GM19452 (cell line): ENCODE results near the gene GALM.
A peak's percentile ranks its signal among the peaks of the same experiment; 100 is the strongest.
"Not testable (repeated sequence)": the region's sequence is repeated elsewhere in the genome, so short reads cannot be mapped to it uniquely, and the experiment has no call there.

ENCODE experiments used
- ATAC-seq: cut with Tn5 transposase; IDR thresholded peaks from one replicate; pipeline ENCODE4 v1.9.1; 2021; ENCODE audit not compliant: unreplicated experiment

GALM gene

DNA sequence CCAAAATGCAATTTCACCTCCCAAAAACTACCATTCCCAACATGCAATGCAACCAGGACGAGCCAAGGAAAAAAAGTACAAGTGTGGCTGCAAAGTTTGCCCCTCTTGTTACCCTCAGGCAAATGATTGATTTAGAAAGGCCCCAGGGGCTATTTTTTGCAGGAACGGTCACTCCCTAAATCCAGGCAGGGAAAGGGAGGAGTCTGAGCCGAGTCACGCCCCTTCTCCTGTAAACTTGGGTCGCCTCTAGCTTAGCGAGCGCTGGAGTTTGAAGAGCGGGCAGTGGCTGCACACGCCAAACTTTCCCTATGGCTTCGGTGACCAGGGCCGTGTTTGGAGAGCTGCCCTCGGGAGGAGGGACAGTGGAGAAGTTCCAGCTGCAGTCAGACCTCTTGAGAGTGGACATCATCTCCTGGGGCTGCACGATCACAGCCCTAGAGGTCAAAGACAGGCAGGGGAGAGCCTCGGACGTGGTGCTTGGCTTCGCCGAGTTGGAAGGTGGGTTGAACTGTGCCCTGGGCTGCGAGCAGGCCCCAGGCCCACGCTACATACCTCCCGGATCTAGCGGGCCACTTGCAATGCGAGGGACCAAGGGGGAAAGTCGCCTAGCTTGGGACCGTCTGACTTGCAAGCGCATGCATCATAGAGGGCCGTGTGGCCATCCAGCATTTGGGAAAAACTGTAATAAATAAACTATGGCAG lies at the start of gene GALM:
GALM (plus strand) TSS at position 261 of the 702 bp plus-strand sequence; CDS start at position 309, 48 bp downstream.
- peak; percentile 34 for ATAC-seq

DNA sequence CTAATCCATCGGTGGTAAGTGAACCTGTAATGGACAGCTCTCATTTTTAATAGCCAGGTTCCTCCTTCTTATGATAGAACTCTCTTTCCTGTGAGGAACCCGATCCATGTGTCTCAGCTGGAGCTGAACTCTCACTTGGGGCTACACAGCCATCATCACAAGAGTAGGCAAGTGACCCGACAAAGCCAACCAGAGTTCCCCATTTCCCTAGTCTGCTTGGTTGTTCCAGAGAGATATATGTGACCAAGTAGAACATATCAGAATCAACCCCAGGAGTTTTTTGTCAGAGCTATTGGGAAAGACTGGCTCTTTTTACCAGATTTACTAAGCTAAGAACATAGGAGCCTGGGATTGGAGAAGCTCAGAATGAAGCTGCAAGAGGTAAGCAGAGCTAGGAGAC lies 48.6 kb upstream of the GALM start:
- ATAC-seq, result no peak

DNA sequence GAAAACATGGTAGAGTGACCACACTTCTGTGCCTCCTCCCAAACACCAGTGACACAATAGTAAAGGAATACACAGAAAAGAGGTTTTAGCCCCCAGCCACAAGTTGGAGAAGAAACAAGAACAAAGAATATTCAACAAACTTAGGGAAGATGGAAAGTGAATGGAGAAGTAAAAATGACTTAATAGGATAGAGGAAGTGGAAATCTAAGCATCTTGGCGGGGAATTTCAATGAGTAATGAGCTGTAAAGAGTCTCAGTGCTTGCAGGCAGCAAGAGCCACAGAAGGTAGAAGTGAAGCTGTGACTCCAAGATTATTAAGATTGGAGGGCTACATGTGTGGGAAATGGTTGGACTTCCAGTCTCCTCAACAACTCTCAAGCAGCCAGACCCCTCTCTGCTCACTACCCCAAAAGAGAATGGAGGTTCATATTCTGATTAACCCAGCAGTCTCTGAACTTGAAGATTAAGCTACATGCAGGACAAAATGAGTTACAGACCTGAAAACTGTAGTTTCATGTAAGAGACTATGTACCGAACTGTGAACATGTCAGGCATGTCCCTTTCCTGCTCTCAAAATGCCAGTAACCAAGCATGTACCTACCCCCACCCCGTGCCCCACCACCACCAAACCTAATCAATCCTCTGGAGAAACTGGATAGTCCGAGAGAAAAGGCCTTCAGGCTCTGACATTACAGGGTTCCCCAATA lies 46.3 kb upstream of the GALM start:
- ATAC-seq, result no peak

DNA sequence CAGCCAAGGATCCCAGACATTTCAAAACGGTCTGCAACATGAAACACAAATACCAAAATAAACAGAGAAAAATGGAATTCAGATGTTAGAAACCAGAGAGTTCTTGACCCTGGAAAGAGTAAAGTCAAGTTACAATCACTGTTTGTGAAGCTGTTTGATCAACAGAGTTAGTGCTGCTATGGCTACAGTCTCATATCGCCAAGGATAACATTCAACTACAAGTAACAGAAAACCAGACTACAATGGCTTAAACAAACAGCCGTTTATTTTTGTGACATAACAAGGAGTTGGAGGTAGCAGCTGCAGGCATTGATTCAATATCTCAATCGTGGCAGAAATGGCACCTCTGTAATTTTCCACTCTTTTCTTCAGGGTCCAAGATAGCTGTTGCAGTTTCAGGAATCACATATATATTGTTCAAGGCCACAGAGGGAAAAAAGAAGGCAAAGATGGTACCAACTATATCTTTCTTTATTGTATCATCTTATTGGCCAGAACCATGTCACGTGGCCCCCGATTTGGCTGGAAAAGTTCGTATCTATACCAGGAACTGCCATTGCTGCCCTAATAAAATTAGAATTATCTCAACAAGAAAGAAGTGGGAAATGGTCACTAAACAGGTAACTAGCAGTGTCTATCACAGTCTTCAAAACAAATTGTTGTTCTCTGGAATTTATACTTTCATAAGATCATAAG lies 45.5 kb upstream of the GALM start:
- no peak for ATAC-seq

DNA sequence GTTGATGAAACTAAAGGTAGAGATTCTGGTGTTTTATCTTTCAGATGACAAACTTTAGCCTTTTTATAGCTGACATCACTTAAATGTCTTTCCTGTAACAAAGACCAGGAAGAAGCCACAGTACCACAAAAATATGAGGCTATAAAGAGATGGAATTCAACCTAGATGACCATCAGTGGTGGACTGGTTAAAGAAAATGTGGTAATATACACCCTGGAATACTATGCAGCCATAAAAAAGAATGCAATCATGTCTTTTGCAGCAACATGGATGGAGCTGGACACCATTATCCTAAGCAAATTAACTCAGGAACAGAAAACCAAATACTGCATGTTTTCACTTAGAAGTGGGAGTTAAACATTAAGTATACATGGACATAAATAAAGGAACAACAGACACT lies 44.9 kb upstream of the GALM start:
- no peak for ATAC-seq

DNA sequence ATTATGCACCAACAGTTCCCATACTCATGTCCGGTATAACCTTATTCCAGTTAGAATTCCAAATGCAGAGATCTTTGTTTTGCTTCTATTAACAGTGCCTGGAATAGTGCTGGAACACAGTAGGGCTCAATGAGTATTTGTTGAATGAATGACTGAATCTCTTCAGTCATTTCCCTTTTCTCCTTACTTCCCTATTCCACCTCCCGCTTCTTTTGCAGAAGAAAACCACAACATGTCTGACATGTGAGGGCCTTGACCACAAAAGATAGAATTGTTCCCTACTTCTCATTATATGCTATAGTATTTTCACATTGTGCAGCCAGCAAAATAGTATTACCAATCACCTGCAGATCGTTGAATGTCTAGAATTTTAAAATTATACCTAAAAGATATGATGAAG lies 43.7 kb upstream of the GALM start:
- ATAC-seq, result no peak

DNA sequence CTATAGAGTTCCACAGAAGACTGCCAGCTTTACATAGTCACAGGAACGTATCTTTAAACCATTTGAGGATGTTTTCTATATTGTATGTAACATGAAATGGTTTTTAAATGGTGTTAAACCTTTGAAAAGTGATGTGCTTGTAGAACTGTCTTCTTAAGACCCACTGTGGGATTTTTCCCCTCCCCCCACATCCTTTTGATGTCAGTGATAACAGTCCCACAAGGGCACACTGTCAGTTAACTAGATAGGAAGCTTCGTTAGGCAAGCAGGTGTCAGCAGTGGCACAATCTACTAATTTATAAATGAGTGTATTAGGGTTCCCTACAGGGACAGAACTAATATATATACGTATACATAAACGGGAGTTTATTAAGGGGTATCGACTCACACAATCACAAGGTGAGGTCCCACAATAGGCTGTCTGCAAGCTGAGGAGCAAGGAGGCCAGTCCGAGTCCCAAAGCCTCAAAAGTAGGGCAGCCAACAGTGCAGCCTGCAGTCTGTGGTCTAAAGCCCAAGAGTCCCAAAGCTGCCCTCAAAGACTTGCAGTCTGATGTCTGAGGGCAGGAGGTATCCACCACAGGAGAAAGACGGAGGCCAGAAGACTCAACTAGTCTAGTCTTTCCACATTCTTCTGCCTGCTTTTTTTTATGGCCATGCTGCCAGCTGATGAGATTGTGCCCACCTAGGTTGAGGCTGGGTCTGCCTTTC lies 39.4 kb upstream of the GALM start:
- no peak for ATAC-seq

DNA sequence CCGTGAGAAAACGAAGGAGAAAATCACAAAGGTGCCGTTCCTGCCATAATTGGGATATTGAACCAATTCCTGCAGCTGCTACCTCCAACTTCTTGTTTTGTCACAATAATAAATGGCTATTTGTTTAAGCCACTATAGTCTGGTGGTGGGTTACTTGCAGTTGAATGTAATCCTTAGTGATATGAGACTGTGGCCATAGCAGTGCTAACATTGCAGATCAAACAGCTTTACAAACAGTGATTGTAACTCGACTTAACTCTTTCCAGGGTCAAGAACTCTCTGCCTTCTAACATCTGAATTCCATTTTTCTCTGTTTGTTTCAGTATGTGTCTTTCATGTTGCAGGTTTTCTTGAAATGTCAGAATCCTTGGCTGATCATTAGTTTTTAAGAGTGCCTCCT lies 38.5 kb upstream of the GALM start:
- no peak for ATAC-seq

DNA sequence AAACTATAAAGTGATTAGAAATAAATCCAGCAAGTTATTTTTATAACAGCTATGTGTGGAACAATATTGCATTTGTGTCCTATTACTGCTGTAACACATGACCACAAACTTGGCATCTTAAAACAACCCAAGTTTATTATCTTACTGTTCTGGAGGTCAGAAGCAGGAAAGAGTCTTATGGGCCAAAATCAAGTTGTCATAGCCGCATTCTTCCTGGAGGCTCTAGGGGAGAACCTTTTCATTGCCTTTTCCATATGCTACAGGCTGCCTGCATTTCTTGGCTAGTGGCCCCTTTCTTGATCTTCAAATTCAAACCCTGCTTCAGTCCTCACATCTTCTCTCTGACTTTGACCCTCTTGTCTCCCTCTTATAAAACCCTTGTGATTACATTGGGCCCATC lies 36.2 kb upstream of the GALM start:
- ATAC-seq, result no peak

DNA sequence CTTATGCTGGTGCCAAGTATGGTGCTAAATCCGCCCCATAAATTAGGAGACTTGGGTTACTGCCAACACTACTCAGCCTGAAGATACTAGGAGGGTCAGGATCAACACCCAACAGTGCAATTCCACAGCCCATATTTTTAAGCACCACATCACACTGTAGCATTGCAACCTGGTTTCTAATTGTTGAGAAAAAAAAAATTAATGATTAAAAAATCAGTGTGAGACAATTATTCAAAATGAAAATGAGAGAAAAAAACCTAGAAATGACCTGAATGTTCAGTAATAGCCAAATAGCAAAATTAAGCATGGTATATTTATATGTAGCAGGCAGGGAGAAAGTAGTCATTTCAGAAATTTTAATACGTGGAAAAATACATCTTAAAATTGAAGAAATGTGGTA lies 33.9 kb upstream of the GALM start:
- ATAC-seq, result no peak

DNA sequence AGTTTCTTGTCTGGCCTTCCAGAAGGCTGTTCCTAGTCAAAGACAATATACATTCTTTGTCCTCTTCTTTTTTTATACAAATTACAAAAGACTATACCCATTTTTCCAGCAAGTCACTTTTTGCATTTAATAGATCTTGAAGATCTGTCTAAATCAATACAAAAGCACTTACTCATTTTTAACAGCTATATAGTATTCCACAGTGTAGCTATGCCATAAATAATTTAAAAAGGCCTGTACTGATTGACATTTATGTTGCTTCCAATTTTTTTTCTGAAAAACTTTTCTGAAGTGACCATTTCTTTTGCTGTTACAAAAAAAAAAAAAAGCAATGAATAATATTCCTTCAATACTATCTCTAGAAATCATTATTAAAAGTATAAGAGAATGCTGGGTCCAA lies 32.9 kb upstream of the GALM start:
- ATAC-seq, result no peak

DNA sequence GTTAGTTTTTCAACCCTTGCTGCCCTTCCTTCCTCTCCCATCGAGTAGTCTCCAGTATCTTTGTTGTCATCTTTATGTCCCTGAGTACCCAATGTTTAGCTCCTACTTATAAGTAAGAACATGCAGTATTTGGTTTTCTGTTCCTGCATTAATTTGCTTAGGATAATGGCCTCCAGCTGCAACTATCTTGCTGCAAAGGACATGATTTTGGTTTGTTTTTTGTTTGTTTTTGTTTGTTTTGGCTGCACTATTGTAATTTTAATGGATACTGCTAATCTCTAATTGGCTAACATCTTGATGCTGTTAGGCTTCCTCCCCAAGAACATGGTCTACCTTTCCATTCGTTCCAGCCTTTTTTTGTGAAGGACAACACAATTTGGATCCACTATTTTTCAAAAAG lies 32.0 kb upstream of the GALM start:
- ATAC-seq, result no peak

DNA sequence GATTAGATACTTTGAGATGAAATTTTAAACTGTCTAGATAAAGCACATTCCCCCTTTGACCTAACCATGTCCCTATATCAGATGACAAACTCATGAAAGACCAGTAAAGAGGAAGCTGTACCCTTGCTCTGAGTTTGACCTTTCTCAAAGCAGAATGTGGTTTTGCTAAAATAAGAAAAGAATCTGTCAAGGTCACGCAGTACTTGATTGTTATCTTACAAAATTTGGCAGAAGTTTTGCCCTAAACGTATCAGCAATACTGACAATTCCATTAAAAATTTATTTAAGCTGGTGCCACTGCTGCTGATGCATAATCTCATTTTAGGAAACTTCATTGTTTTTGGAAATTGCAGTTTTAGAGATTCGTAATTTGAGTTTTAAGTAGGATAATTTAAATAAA lies 31.2 kb upstream of the GALM start:
- ATAC-seq, result peak; percentile 90

DNA sequence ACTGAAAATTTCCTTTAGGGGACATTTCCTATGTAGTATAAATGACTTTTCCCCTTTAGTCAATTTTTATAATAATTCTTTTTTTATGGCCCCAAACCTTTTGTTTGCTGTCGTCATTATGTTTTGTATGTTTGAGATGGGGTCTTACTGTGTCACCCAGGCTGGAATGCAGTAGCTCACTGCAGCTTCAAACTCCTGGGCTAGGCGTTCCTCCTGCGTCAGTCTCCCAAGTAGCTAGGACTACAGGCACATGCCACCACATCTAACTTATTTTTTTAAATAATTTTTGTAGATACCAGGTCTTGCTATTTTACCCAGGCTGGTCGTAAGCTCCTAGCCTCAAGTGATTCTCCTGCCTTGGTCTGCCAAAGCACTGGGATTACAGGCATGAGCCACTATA lies 30.8 kb upstream of the GALM start:
- ATAC-seq, result no peak

DNA sequence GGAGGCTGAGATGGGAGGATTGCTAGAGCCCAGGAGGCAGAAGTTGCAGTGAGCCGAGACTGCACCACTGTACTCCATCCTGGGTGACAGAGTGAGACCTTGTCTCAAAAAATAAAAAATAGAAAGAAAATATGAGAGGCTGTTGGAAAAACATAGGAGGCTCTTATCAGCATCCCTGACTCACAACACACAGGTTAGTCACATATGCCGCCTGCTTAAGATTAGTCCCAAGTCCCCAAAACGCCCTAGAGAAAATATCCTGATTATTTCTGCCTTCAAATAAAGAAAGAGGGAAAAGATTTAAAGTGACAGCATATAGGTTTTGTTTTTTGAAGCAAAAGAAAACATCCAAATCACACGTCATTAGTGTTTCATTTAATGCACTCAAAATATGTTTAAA lies 29.8 kb upstream of the GALM start:
- ATAC-seq, result no peak

DNA sequence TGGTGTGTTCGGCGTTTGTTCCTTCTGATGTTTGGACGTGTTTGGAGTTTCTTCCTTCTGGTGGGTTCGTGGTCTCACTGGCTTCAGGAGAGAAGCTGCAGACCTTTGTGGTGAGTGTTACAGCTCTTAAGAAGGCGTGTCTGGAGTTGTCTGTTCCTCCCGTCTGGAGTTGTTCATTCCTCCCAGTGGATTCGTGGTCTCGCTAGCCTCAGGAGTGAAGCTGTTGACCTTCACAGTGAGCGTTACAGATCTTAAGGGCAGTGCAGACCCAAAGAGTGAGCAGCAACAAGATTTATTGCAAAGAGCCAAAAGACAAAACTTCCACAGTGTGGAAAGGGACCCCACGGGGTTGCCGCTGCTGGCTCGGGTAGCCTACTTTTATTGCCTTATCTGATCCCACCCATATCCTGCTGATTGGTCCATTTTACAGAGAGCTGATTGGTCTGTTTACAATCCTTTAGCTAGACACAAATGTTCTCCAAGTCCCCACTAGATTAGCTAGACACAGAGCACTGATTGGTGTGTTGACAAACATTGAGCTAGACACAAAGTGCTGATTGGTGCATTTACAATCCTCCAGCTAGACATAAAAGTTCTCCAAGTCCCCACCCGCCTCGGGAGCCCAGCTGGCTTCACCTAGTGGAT lies 23.4 kb upstream of the GALM start:
- ATAC-seq, result not testable (repeated sequence)

DNA sequence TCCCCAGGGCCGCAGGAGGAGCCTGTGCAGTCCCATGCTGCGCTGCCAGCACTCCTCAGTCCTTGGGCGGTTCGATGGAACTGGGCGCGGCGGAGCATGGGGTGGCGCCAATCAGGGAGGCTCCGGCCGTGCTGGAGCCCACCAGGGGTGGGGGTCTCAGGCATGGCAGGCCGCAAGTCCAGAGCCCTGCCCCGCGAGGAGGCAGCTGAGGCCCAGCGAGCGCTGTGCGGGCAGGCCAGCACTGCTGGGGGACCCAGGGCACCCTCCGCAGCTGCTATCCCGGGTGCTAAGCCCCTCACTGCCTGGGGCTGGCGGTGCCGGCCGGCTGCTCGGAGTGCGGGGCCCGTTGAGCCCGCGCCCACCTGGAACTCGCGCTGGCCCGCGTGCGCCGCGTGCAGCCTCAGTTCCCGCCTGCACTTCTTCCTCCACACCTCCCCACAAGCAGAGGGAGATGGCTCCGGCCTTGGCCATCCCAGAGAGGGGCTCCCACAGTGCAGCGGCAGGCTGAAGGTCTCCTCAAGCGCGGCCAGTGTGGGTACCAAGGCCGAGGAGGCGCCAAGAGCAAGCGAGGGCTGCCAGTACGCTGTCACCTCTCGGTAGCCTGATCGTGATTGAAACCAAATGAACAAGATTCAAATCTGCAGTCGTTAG lies 22.8 kb upstream of the GALM start:
- ATAC-seq, result no peak

DNA sequence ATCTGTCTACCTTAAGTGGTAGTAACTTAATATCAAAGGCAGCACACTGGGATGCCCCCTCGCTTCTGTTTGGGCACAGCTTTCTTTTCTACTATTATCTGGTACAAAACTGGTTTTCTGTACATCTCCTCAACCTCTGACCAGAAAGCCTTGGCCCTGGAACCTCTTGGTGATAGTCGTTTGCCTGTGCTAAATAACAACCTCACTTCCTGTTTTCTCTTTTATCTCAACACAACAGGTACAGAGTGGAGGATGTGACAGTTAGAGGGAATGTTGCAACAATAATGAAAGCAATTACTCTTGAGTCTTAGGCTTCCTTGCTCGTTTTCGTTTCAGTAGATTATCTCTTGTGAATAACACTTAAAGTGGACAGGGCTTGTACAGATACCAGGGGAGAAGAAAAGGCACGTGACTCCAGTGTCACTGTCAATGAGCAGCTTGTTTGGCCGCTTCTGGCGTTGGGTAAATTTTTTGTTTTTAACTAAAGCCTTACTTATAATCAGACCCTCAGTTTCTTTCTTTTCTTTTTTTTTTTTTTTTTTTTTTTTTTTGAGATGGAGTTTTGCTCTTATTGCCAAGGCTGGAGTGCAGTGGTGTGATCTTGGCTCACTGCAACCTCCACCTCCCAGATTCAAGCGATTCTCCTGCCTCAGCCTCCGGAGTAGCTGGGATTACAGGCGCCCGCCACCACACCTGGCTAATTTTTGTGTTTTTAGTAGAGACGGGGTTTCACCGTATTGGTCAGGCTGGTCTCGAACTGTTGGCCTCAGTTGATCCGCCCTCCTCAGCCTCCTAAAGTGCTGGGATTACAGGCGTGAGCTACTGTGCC lies 22.0 kb upstream of the GALM start:
- ATAC-seq, result not testable (repeated sequence)

DNA sequence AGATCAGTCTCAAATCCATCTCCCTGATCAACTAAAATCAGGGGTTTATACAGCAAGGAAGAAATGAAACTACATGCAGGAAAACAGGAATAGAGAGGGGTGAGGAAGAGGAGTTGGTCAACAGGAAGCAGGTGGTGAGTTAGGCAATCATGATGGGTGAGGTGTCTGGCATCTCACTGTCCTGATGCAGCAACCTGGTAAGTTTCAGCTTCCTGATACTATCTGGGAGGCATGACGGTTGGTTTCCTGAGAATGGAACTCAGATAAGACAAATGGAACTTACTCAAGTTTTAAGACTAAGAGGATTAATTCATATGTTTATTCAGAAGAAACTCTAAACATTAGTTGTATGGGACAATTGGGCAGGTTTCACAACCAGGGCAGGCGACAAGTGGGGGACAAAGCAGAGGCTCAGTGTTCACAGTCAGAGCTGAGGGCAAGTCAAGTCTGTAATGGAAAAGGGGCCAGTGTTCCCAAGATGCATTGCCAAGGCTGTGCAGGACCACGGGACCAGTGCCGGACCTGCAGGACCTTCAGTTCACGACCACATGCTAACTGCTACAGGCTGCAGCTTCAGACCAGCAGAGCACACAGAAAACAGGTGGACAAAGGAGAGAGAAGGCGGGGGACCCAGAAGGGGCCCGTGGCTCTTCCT lies 17.7 kb upstream of the GALM start:
- no peak for ATAC-seq
